Stimulated activated CD4-positive, alpha-beta T cell treated with anti-CD3 and anti-CD28 coated beads, Interleukin-2, amount 100 ng/mL, for 24 hours (primary cell): ENCODE data around the gene SYTL4.

Experiments used
- DNase-seq, 2 donors: peaks; one replicate each; pipeline ENCODE4 v3.0.0-alpha.2; 2020

SYTL4 gene

GRCh38 chrX:100687546-100687945, 44.4 kb downstream of the SYTL4 start:
- DNase-seq = no peak

DNA sequence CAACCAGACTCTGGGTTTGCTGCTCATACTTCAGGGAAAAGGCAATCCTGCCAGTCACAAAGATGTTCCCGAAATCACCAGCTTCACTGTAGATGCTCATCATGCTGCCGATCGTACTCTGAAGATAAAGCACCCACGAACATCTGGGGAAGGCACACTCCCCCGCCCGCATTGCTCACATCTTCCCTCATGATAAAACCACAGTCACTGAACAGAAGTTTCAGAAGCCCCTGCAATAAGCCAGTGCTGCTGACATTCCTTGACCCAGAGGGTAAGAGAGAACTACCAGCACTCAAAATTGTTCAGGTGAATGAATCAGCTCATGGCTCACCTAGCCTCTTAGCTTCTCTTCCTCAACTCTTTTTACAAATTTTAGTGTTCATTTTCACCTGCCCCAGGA, 44.8 kb downstream of the SYTL4 start:
- peak in 1 of 2 donors; percentile 11 for DNase-seq

DNA sequence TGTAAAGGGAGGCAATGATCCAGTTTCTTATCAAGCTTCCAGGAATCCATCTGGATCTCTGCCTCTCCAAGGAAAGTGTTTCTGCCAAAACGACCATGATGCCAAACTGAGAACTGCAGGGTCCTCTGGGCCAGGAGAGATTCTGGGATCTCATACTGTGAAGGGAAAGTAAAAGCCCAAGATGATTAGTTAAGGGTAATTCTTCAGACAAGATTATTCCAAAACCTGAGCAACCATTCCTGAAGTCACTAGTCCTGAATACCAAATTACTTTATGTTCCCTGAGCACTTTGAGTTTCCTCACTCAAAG, 46.0 kb downstream of the SYTL4 start:
- no peak for DNase-seq

- DNase-seq = peak; percentile 54 to 68
Observed at GRCh38 chrX:100685284-100685996, 46.5 kb downstream of the SYTL4 start.

DNA sequence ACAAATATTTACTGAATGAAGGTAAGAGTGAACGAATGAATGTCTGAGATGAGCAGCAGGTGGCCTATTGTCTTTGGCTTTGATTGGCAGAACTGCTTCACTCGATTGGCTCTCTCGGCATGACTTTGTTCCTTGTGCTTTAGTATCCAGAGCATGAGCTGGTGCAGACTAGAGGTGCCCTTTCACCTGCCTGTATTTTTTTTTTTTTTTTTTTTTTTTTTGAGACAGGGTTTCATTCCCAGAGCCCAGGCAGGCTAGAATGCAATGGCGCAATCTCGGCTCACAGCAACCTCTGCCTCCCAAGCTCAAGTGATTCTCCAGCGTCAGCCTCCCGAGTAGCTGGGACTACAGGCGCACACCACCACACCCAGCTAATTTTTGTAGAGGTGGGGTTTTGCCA, 49.0 kb downstream of the SYTL4 start:
- DNase-seq = no peak

DNA sequence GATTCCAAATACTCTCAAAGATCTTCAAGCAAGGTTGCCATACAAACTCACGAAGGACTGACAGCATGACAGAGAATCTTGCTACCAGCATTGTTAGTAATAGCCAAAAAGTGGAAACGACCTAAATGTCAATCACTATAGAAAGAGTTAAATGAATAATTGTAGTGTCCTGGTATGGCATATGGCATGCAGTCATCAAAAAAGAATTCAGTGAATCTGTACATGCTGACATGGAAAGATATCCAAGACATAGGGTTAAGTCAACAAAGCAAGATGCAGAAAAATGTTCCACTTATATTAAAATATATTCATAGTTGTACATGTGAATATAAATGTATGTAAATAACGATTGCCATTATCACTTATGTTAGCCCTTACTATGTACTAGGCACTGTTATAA, 50.3 kb downstream of the SYTL4 start:
- no peak for DNase-seq

DNA sequence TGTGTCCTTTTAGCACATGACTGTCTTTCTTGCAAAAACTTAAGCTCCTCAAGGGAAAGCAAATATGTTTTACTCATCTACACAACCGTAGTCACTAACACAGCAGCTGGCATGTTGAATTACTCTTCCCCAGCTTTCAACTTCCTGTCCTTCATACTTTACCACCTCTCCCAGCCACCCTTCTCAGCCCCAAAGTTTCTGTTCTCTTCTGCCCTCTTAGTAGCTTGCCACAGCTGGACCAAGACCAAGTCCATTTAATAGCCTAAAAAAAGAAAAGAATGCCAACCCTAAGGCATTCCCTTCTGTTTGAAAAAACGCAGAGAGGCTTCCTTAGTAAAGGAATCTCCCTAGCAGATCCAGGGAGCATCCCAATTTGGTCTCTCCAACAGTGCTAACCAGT, 51.2 kb downstream of the SYTL4 start:
- no peak for DNase-seq

- no peak for DNase-seq
Observed at GRCh38 chrX:100677611-100678181, 54.2 kb downstream of the SYTL4 start.

GRCh38 chrX:100674705-100675104, 57.2 kb downstream of the SYTL4 start:
- no peak for DNase-seq

DNA sequence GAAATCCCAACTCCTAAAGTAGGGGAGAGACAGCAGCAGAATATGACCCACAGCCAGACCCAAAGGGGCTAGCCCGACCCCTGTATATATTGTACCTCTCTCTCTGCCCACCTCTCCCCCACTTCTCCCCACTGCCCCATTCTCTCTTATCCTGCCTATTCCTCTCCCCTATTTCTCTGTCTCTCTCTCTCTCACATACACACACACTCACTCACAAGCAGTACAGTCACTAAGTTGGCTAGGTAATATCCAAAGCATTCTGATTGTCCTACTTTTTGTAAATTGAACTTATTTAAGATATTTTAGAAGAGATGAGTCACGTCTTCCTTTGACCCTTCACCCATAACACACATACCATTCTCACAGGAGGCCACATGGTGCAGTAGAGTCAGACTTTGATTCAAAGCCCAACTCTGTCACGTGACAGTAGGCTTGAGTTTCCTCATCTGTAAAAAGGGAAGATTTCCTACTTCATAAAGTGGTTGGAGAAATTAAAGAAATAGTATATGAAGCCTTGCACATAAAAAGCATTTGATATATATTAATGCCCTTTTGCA, 58.4 kb downstream of the SYTL4 start:
- no peak for DNase-seq

GRCh38 chrX:100672966-100673365, 59.0 kb downstream of the SYTL4 start:
- no peak for DNase-seq

GRCh38 chrX:100663642-100664041, 68.3 kb downstream of the SYTL4 start:
- no peak for DNase-seq

- DNase-seq = no peak
Observed at GRCh38 chrX:100662796-100663195, 69.1 kb downstream of the SYTL4 start.

DNA sequence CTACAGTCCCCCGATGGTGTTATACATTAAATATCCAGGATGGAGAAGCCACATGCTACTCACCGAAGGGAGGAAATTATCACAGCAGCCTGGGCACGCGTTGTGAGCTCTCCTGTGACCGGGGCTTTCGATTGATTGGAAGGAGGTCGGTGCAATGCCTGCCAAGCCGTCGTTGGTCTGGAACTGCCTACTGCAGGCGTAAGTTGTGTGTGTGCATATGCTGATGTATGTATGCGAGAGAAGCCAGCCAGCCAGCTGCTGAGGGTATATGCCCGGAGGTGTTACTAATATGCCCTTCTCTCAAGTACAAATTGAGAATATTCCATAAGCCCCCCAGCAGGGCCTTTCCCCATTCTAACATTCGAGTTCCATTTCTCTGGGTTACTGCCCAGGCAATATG, 69.8 kb downstream of the SYTL4 start:
- DNase-seq = no peak

- DNase-seq = no peak
Observed at GRCh38 chrX:100659431-100660137, 72.3 kb downstream of the SYTL4 start.

GRCh38 chrX:100658941-100659381, 73.0 kb downstream of the SYTL4 start:
- DNase-seq = no peak

GRCh38 chrX:100654261-100654660, 77.7 kb downstream of the SYTL4 start:
- no peak for DNase-seq

- no peak for DNase-seq
Observed at GRCh38 chrX:100652266-100652665, 79.7 kb downstream of the SYTL4 start.

GRCh38 chrX:100650841-100651240, 81.1 kb downstream of the SYTL4 start:
- no peak for DNase-seq

GRCh38 chrX:100649550-100650356, 82.2 kb downstream of the SYTL4 start:
- DNase-seq = no peak

GRCh38 chrX:100648458-100649417, 83.2 kb downstream of the SYTL4 start:
- no peak for DNase-seq

GRCh38 chrX:100647739-100648138, 84.2 kb downstream of the SYTL4 start:
- no peak for DNase-seq
